K562 (cell line): ENCODE measurements around the gene IL15RA. TPM values are rescaled to one million over a fixed set of nuclear protein-coding genes. Genes with fewer than 3 reads are reported as not detected.

Experiments used
- ATAC-seq: fragments of 200-7000 bp; cut with Tn5 transposase; 3 replicates; pipeline ENCODE4 v1.9.1; 2020; ENCODE audit warnings: moderate library complexity
- BruUV-seq: library from RNA; stranded (reverse); fragments of 400-500 nt; replicated peaks from 2 replicates; lab custom pipeline; 2021; lab: Mats Ljungman, UMichigan
- CTCF ChIA-PET: fragments of 300-600 bp; formaldehyde crosslinking; extraction: SDS; loops from one replicate; lab custom pipeline; 2021; ENCODE audit warnings: low intra/inter-chr PET ratio; lab: Yijun Ruan, JAX
- POLR2A ChIA-PET: fragments of 300-600, 350-650 bp; sonication (Branson Sonifier 250); formaldehyde crosslinking; extraction: SDS; loops from one replicate; lab custom pipeline; 2021; ENCODE audit warnings: antibody characterized with exemption, inconsistent platforms; lab: Yijun Ruan, JAX
- DNase-seq, 4 experiments: peaks; one replicate each; pipeline versions ENCODE4 v3.0.0 to v3.0.0-alpha.2; 2011 to 2018; ENCODE audit warnings: low spot score in 3 of 4, mixed read lengths in 3 of 4; ENCODE audit errors: extremely low read depth in 1 of 4
- FAIRE-seq: peaks from 2 replicates; lab custom pipeline; 2011; peaks lifted over from hg19 to GRCh38; lab: Jason Lieb, UNC
- H2AFZ ChIP-seq: 2 replicates; pipeline ENCODE4 v1.6.0; 2011; ENCODE audit warnings: low read depth, low read length, control low read depth, inconsistent platforms
- H3K27ac ChIP-seq: fragments of 200-600 bp; 3 replicates; pipeline ENCODE4 v1.8.0; 2011; ENCODE audit warnings: low read depth, mild to moderate bottlenecking, control low read depth, inconsistent platforms, low read length, moderate library complexity, mixed read lengths; ENCODE audit errors: extremely low read depth
- H3K27me3 ChIP-seq, 2 experiments: fragments of 300-600 bp in 1 of 2; 2 replicates in 1 of 2; 3 replicates in 1 of 2; pipeline versions ENCODE4 v1.6.0 to v1.8.0; 2011; ENCODE audit warnings: inconsistent platforms in 2 of 2, low read length in 2 of 2, mild to moderate bottlenecking in 1 of 2, mixed read lengths in 1 of 2, moderate library complexity in 1 of 2; ENCODE audit not compliant: control insufficient read depth in 2 of 2, insufficient read depth in 2 of 2
- H3K36me3 ChIP-seq: fragments of 300-600 bp; 3 replicates; pipeline ENCODE4 v1.8.0; 2011; ENCODE audit warnings: mild to moderate bottlenecking, low read length, inconsistent platforms; ENCODE audit not compliant: control insufficient read depth, insufficient read depth
- H3K4me1 ChIP-seq, 2 experiments: fragments of 200-600 bp in 1 of 2; replicated peaks in 1 of 2; 2 replicates in 1 of 2; 3 replicates in 1 of 2; pipeline versions ENCODE4 v1.5.1 to v1.8.0; 2011; ENCODE audit warnings: inconsistent platforms in 2 of 2, low read length in 2 of 2, mild to moderate bottlenecking in 1 of 2, mixed read lengths in 1 of 2, moderate library complexity in 1 of 2; ENCODE audit not compliant: control insufficient read depth in 2 of 2, insufficient read depth in 2 of 2
- H3K4me2 ChIP-seq: 2 replicates; pipeline ENCODE4 v1.6.1; 2011; ENCODE audit warnings: low read length, control low read depth, inconsistent platforms, mixed read lengths; ENCODE audit not compliant: insufficient read depth
- H3K4me3 ChIP-seq: fragments of 200-600 bp; sonication (generic), shearing (Covaris generic); 2 replicates; pipeline ENCODE4 v1.5.1; 2016; ENCODE audit warnings: control low read depth, inconsistent platforms
- H3K79me2 ChIP-seq: fragments of 200-600 bp; 3 replicates; pipeline ENCODE4 v1.8.0; 2011; ENCODE audit warnings: low read length, inconsistent platforms; ENCODE audit not compliant: control insufficient read depth, insufficient read depth
- H3K9ac ChIP-seq, 2 experiments: 2 replicates each; pipeline versions ENCODE4 v1.6.0 to v1.6.1; 2011; ENCODE audit warnings: low read depth in 2 of 2, low read length in 2 of 2, control low read depth in 1 of 2, inconsistent platforms in 1 of 2, mild to moderate bottlenecking in 1 of 2, mixed read lengths in 1 of 2; ENCODE audit not compliant: insufficient read depth in 1 of 2
- H3K9me1 ChIP-seq: one replicate; pipeline ENCODE4 v1.6.0; 2011; ENCODE audit warnings: inconsistent platforms, mild to moderate bottlenecking, low read length, moderate library complexity; ENCODE audit not compliant: control insufficient read depth, insufficient read depth
- H3K9me3 ChIP-seq: replicated peaks from 2 replicates; pipeline ENCODE4 v1.5.1; 2011; ENCODE audit warnings: low read depth, low read length, inconsistent platforms; ENCODE audit not compliant: control insufficient read depth, insufficient read depth
- H4K20me1 ChIP-seq: replicated peaks from 2 replicates; pipeline ENCODE4 v1.6.1; 2011; ENCODE audit warnings: low read length, inconsistent platforms, mixed read lengths; ENCODE audit not compliant: control insufficient read depth, insufficient read depth
- BACH1 ChIP-seq: fragments of 200-800 bp; sonication (Bioruptor generic); IDR thresholded peaks from 2 replicates; pipeline ENCODE4 v1.6.1; 2016; ENCODE audit warnings: missing genetic modification characterization, missing compliant biosample characterization
- CREB1 ChIP-seq, 2 experiments: sonication (generic) in 1 of 2; formaldehyde crosslinking in 1 of 2; IDR thresholded peaks; 2 replicates each; pipeline versions ENCODE4 v1.6.1 to v1.8.0; 2012 to 2022; ENCODE audit warnings: inconsistent platforms in 1 of 2, mild to moderate bottlenecking in 1 of 2, missing genetic modification reagents in 1 of 2, moderate library complexity in 1 of 2
- CTBP1 ChIP-seq: fragments of 450-650 bp; IDR thresholded peaks from 2 replicates; pipeline ENCODE4 v1.6.1; 2016; ENCODE audit warnings: borderline replicate concordance
- MAFK ChIP-seq: IDR thresholded peaks from 2 replicates; pipeline ENCODE4 v1.6.1; 2011; ENCODE audit warnings: low read length, improper control_type of control experiment
- MEF2D ChIP-seq: conservative IDR thresholded peaks from 2 replicates; pipeline ENCODE4 v1.6.1; 2016; ENCODE audit warnings: low read depth, missing genetic modification characterization, missing compliant biosample characterization
- NEUROD1 ChIP-seq: fragments of 150-350 bp; IDR thresholded peaks from 2 replicates; pipeline ENCODE4 v1.6.1; 2014; ENCODE audit warnings: borderline replicate concordance, low read length, low read depth; ENCODE audit not compliant: partially characterized antibody
- NR2C2 ChIP-seq, 2 experiments: fragments of 200-800 bp in 1 of 2; sonication (Bioruptor generic) in 1 of 2; sonication (generic) in 1 of 2; formaldehyde crosslinking in 1 of 2; IDR thresholded peaks; 2 replicates each; pipeline versions ENCODE4 v1.6.1 to v1.8.0; 2016 to 2022; ENCODE audit warnings: mild to moderate bottlenecking in 1 of 2, missing compliant biosample characterization in 1 of 2, missing genetic modification characterization in 1 of 2, missing genetic modification reagents in 1 of 2
- NUFIP1 ChIP-seq: fragments of 450-650 bp; IDR thresholded peaks from 2 replicates; pipeline ENCODE4 v1.6.1; 2018; ENCODE audit not compliant: partially characterized antibody
- ZKSCAN8 ChIP-seq: fragments of 200-800 bp; sonication (Bioruptor generic); IDR thresholded peaks from 2 replicates; pipeline ENCODE4 v1.6.1; 2016; ENCODE audit warnings: missing genetic modification characterization, missing compliant biosample characterization
- ZNF324 ChIP-seq: fragments of 250-450 bp; sonication (Bioruptor Pico); IDR thresholded peaks from 2 replicates; pipeline ENCODE4 v1.4.0; 2020; ENCODE audit warnings: mild to moderate bottlenecking
- ZNF717 ChIP-seq: fragments of 250-450 bp; sonication (Bioruptor Pico); IDR thresholded peaks from 2 replicates; pipeline ENCODE4 v1.5.0; 2021
- WGBS: fragments of 100-300 bp; shearing (Covaris generic); methylation state at CpG from one replicate; pipeline ENCODE4 v1.1.6; 2016; ENCODE audit warnings: low coverage, mixed read lengths; ENCODE audit not compliant: insufficient coverage; ENCODE audit errors: missing lambda C conversion rate; 5-methylcytosine and 5-hydroxymethylcytosine counted together
- in situ Hi-C: fragments of 300-500 bp; cut with MboI; formaldehyde crosslinking; loops from 4 replicates; pipeline ENCODE4 v1.15.0; 2018; ENCODE audit warnings: inconsistent platforms, mixed read lengths
- intact Hi-C: fragments of 100-400 bp; cut with micrococcal nuclease; formaldehyde crosslinking; loops from 2 replicates; pipeline ENCODE4 v1.14.2; 2022
- polyA plus RNA-seq, 8 experiments: library from polyadenylated mRNA; depleted of rRNA in 4 of 8; stranded (reverse) in 5 of 8; unstranded in 3 of 8; fragments of >200 nt; fragmentation: Nextera tagmentation in 2 of 8; fragmentation: Illumina TruSeq in 1 of 8; extraction: Ambion mirVana in 2 of 8; extraction: Trizol in 1 of 8; gene quantifications; 2 replicates each; pipeline versions ENCODE4 v1.2.1 to v1.2.3, GENCODE V29; 2011 to 2014; ENCODE audit warnings: inconsistent platforms in 1 of 8, missing spikeins in 1 of 8
- total RNA-seq, 7 experiments: library from RNA; depleted of rRNA in 6 of 7; stranded (reverse); fragments of >200 nt in 6 of 7; fragmentation: Illumina TruSeq in 2 of 7; extraction: Trizol in 2 of 7; gene quantifications; 2 replicates each; pipeline versions ENCODE4 v1.2.1 to v1.2.3, GENCODE V29; 2011 to 2021; ENCODE audit warnings: low replicate concordance in 1 of 7
- TF ChIP-seq, protein P1 (sequence below): conservative IDR thresholded peaks from 2 replicates; pipeline ENCODE4 v1.6.1; 2011; ENCODE audit warnings: low read depth, mild to moderate bottlenecking, low read length; ENCODE audit not compliant: control insufficient read depth
- TF ChIP-seq, protein P2 (sequence below): fragments of 250-450 bp; sonication (Bioruptor Pico); IDR thresholded peaks from 2 replicates; pipeline ENCODE4 v1.5.0; 2020; ENCODE audit warnings: mild to moderate bottlenecking, borderline replicate concordance
- TF ChIP-seq, protein P3 (sequence below): fragments of 250-450 bp; sonication (Bioruptor Pico); IDR thresholded peaks from 2 replicates; pipeline ENCODE4 v1.8.0; 2022; ENCODE audit warnings: inconsistent platforms

The IL15RA gene
- total and polyA plus RNA-seq, 9 of the 15 experiments (the other 6 are each of a cell fraction or from before 2014, with no cell fraction given): 1.2 to 11.7 (median 8.0) TPM

DNA sequence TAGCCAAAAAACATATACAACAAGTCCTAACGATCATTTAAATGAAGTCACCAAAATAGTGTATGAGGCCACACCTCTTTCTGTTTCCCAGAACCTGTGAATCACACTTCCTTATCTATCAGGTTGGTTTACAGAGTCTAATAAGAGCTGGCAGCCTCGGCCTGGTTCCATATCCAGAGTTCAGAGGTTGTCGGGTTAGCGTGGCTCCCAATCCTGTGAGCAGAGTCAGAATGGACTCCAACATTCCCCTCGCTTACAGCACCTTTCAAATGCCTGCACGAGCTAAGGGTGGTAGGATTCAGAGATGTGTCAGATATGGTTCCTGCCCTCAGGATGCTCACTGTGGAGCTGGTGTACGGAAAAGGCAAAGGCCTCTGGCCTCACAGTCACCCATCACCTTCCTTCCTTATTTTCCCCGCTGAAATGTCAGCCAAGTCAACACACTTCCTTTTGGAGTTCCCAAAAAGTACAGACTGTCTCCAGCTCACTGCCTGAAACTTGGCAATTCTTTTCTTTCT is 6.0 kb downstream of the IL15RA start:
- no TSS peak for BruUV-seq
- DNase-seq (peak; percentile 68 to 81 (median 75)), FAIRE-seq (peak; percentile 83), ATAC-seq (peak; percentile 80)
- no peak overlapping the region for H3K4me3 ChIP-seq
- peaks cover 19 to 30% of the 10 kb centered on the region in 2 experiments for H3K4me1 ChIP-seq
- peak overlapping the region in 1 of 2 experiments; percentile 24; a peak in 2 of 4 replicates for H3K9ac ChIP-seq
- 7% methylated on average over 8 of the region's 8 CpGs for WGBS
- ChIA-PET CTCF (interaction anchor here (0.6 kb wide), 1 partner anchor 109 kb away, joined by 3 read pairs; no protein-coding TSS in a partner anchor), POLR2A (interaction anchor here (2.3 kb wide), 1 partner anchor 11 kb away, joined by 16 read pairs; no protein-coding TSS in a partner anchor)
- intact Hi-C loops: no loop called here
- H4K20me1 ChIP-seq: no peaks in the 10 kb centered on the region; the same call in 1 of the 2 replicates
- peak overlapping the region; percentile 71 for H3K27ac ChIP-seq
- H2AFZ ChIP-seq: peak overlapping the region; percentile 35
- peaks cover 2% of the 10 kb centered on the region; the same call in 1 of the 3 replicates for H3K36me3 ChIP-seq
- in situ Hi-C loops: no loop called here
- no peaks in the 10 kb centered on the region for H3K27me3 ChIP-seq
- no peaks in the 10 kb centered on the region for H3K9me3 ChIP-seq
- no peaks in the 10 kb centered on the region for H3K9me1 ChIP-seq
- peaks cover 56% of the 10 kb centered on the region for H3K79me2 ChIP-seq
- peak overlapping the region; percentile 63 for H3K4me2 ChIP-seq
- TF ChIP-seq NEUROD1 (peak; percentile 10), ZNF717 (CRISPR knock-in tag) (no peak), CREB1 (IDR thresholded peaks at IDR 0.05) (peak; percentile 7; the same call in 1 of the 2 replicates), CREB1 (CRISPR knock-in tag; IDR thresholded peaks at IDR 0.05) (no peak), ZKSCAN8 (CRISPR knock-in tag) (peak; percentile 75), BACH1 (peak; percentile 65; the same call in 1 of the 2 replicates), MEF2D (tag) (peak; percentile 25; the same call in 1 of the 2 replicates), NUFIP1 (no peak), NR2C2 (CRISPR knock-in tag; IDR thresholded peaks at IDR 0.05) (0 out of 2 replicates have a peak, but pooled peaks have one; percentile 81), NR2C2 (tag; IDR thresholded peaks at IDR 0.05) (peak; percentile 95), CTBP1 (peak; percentile 77), ZNF324 (CRISPR knock-in tag) (no peak), MAFK (no peak)
- TF ChIP-seq, protein P1, sequence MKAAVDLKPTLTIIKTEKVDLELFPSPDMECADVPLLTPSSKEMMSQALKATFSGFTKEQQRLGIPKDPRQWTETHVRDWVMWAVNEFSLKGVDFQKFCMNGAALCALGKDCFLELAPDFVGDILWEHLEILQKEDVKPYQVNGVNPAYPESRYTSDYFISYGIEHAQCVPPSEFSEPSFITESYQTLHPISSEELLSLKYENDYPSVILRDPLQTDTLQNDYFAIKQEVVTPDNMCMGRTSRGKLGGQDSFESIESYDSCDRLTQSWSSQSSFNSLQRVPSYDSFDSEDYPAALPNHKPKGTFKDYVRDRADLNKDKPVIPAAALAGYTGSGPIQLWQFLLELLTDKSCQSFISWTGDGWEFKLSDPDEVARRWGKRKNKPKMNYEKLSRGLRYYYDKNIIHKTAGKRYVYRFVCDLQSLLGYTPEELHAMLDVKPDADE: no peak
- TF ChIP-seq, protein P2, sequence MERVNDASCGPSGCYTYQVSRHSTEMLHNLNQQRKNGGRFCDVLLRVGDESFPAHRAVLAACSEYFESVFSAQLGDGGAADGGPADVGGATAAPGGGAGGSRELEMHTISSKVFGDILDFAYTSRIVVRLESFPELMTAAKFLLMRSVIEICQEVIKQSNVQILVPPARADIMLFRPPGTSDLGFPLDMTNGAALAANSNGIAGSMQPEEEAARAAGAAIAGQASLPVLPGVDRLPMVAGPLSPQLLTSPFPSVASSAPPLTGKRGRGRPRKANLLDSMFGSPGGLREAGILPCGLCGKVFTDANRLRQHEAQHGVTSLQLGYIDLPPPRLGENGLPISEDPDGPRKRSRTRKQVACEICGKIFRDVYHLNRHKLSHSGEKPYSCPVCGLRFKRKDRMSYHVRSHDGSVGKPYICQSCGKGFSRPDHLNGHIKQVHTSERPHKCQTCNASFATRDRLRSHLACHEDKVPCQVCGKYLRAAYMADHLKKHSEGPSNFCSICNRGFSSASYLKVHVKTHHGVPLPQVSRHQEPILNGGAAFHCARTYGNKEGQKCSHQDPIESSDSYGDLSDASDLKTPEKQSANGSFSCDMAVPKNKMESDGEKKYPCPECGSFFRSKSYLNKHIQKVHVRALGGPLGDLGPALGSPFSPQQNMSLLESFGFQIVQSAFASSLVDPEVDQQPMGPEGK: no peak
- TF ChIP-seq, protein P3, sequence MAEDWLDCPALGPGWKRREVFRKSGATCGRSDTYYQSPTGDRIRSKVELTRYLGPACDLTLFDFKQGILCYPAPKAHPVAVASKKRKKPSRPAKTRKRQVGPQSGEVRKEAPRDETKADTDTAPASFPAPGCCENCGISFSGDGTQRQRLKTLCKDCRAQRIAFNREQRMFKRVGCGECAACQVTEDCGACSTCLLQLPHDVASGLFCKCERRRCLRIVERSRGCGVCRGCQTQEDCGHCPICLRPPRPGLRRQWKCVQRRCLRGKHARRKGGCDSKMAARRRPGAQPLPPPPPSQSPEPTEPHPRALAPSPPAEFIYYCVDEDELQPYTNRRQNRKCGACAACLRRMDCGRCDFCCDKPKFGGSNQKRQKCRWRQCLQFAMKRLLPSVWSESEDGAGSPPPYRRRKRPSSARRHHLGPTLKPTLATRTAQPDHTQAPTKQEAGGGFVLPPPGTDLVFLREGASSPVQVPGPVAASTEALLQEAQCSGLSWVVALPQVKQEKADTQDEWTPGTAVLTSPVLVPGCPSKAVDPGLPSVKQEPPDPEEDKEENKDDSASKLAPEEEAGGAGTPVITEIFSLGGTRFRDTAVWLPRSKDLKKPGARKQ (CRISPR knock-in tag): no peak
